DMS 273 (cell line): ENCODE measurements around the gene FUT3.
"Not testable (repeated sequence)": the region's sequence is repeated elsewhere in the genome, so short reads cannot be mapped to it uniquely, and the experiment has no call there.

Source experiments
- DNase-seq: peaks from one replicate; lab custom pipeline; 2025; ENCODE audit not compliant: unreplicated experiment; lab: John Stamatoyannopoulos, UW

Gene FUT3

GRCh38 chr19:5850189-5850588 is 1.1 kb downstream of the FUT3 start:
- DNase-seq = no peak

GRCh38 chr19:5848621-5849020 is 2.6 kb downstream of the FUT3 start:
- DNase-seq = not testable (repeated sequence)

DNA sequence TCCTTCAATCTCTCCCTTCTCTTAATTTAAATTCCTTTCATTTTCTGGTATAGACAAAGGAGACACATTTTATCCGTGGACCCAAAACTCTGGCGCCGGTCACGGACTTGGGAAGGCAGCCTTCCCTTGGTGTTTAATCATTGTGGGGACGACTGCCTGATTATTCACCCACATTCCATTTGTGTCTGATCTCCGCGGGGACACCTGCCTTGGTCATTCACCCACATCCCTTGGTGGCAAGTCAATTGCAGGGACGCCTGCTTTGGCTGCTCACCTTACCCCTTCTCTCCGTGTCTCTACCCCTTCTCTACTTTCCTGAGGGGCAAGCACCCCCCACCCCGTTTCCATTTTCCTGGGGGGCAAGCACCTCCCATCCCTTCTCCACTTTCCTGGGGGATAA is 3.4 kb downstream of the FUT3 start:
- DNase-seq = not testable (repeated sequence)

DNA sequence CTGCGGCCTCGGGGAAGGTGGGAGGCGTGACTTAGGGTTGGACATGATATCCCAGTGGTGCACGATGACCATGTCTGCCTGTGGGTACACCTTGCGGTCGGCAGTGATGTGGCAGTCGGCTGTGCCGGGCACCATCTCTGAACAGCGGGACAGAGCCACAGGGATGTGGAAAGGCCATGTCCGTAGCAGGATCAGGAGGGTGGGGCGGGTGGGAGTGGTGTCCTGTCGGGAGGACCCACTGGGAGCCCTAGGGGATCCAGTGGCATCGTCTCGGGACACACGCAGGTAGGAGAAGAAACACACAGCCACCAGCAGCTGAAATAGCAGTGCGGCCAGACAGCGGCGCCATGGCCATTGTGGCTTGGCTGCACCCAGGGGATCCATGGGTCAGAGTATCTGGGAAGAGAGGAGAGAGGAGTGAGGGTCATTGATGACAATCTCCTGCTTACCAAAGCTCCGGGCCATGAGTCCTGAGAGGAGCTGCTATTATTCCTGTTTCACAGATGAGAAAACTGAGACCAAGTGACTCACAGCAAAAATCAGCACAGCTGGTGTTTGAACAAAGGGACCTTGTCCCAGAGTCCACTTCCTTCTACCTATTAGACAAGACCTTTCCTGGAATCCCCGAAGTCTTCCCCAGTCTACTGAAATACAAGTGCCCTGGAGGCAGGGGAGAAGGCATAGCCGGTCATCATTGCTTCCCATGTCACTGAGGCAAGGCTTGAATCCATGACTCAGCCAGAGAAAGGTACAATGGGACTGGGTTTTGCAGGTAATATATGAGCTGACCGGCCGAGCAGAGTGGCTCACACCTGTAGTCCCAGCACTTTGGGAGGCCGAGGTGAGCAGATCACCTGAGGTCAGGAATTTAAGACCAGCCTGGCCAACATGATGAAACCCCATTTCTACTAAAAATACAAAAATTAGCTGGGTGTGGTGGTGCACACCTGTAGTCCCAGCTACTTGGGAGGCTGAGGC is 6.5 kb downstream of the FUT3 start:
- no peak for DNase-seq

DNA sequence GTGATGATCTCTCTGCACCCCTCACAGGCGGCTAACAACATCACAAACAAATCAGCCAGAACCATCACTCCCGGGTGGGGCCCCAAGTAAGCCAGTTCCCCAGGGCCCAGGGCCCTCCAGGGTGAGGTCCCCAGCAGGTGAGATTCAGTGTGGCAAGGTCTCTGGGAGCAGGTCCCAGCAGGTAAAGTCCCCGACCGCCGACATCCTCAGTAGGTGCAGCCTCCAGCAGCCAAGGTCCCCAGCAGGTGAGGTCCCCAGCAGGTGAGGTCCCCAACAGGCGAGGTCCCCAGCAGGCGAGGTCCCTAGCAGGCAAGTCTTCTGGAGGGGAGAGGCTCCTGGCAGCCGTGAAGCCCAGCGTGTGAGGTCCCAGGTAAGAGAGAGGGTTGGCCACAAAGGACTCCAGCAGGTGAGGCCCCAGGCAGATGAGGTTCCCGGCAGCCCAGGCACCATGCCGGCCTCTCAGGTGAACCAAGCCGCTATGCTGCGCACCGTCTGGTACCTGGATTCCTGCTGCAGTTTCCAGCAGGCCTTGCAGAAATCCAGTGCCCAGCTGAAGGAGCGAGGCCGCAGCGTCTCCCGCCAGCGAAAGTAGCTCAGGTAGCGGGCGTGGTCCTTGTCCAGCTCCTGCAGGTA is 7.8 kb downstream of the FUT3 start:
- DNase-seq = no peak

DNA sequence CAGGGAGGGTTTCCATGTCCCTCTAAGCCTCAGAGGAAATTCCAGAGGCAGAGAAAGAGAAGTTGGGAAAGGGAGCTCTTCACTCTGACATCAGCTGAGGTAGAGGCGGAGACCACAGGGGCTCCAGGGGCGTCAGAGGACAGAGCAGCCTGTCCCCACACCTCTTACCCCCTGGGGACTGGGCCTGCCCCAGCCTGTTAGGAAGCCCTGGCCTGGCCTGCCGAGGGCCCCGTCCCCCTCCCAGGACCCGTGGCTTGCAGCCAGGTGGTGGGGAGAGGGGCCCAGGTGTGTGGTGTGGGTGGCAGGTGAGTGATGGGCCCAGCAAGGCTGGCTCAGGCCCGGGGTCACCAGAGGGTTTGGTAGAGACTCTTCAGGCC is 9.5 kb downstream of the FUT3 start:
- not testable (repeated sequence) for DNase-seq

GRCh38 chr19:5839065-5840017 is 11.9 kb downstream of the FUT3 start, which contains the start of gene FUT6:
TSS of gene FUT6 (minus strand) at chr19:5839702. CDS start at chr19:5832567, 7,135 bp downstream.
- no peak for DNase-seq

- DNase-seq = no peak
Measured at GRCh38 chr19:5838353-5839064, 12.7 kb downstream of the FUT3 start.

DNA sequence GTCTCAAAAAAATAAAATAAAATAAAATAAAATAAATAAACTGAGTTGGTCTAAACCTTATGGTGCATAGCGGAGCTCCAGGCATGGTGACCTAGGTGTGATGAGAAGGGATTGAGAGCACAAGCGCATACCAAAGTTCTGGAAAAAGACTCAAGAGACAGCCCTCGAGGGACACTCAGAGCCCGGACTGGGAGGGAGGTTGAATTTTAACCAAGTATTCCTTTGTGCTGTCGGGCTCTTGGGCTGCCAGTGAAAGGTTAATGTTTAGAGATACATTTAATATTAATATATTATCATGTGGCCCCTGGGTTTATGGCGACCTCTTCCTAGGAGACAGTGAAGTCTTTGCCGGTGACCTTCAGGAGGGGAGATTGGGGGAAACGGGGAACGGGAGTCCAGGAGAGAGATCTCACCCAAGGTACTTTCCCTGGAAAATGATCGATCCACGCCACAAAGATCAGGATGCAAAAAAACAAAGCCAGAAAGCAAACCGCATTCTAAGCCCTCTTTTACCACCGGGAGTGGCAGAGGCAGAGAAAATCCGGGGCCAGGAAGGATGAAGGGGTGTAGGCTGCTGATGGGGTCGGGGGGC is 13.4 kb downstream of the FUT3 start:
- no peak for DNase-seq

DNA sequence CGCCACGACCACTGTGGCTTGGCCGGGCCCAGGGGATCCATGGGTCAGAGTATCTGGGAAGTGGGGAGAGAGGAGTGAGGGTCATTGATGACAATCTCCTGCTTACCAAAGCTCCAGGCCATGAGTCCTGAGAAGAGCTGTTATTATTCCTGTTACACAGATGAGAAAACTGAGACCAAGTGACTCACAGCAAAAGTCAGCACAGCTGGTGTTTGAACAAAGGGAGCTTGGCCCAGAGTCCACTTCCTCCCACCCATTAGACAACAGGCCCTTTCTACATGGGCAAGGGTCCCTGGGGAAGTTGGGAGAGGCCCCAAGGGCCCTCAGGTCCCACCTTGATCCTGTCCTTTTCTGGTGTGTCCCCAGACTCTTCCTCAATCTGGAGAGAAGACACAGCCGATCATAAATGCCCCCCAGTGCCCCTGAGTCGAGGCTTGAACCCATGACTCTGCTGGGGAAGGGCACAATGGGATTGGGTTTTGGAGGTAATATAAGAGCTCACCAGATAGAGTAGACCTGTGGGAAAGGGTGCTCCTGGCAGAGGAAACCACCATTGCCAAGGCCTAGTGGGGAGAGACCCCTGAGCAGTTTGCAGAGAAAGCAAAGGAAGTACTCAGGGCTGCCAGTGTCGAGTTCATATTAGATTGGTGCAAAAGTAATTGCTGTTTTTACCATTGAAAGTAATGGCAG is 18.6 kb downstream of the FUT3 start:
- DNase-seq = no peak

- DNase-seq = no peak
Measured at GRCh38 chr19:5832061-5832460, 19.2 kb downstream of the FUT3 start.

GRCh38 chr19:5831159-5831558 is 20.1 kb downstream of the FUT3 start:
- no peak for DNase-seq

DNA sequence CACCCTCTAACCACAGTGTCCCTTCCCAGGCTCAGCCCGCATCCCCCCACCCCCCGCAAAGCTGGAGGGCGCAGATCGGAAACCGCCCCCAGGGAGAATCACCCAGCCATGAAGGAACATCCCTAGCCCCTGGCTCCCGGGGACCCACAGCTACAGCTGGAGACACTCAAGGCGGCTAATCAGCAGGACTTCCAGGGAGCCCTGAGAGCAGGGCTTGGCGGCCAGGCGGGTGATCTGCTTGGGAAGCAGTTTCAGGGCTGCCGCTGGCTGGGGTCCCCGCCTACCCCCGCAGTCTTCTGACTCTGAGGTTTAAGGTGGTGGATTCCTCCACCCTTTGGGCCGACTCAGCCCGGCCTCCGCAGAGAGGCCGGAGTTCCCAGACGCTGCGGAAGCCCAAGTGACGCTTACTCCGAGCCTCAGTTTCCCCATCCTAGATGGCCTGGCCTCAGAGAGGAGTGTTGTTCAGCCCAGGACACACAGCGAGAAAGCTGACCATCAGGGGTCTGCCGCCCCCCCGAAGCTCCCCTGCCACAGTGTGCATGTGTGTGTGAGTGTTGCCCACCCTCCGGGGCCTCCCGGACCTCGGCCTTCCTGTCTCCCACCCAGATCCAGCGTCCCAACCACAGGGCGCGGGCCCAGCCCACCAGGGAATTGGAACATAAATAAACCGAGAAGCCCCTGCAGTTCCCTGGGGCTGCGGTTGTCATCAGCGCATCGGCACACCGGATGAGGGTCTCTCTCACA is 21.5 kb downstream of the FUT3 start:
- no peak for DNase-seq

- DNase-seq = peak; percentile 80
Measured at GRCh38 chr19:5828661-5829566, 22.3 kb downstream of the FUT3 start.

- DNase-seq = peak; percentile 99
Measured at GRCh38 chr19:5827891-5828660, 23.2 kb downstream of the FUT3 start.

DNA sequence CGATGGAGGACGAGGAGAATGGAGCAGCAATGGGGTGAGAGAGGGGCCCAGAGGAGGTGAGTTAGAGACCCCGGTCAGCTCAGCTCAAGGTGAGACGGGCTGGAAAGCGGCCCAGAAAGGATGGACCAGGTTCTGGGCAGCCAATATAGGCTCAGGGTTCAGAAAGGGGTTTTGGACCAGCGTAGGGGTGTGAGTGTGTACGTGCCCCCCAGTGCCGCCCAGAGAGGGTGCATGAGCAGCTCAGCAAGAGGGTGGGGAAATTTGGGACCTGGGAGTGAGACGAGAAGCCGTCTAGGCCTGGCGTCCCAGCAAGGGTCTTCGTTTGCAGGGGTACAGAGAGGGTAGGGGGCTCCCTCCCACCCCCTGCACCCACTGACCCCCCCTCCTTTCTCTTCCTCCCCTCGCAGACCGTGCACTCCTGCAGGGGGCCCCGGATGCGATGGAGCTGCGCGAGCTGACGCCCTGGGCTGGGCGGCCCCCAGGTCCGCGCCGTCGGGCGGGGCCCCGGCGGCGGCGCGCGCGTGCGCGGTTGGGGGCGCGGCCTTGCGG is 23.8 kb downstream of the FUT3 start:
- no peak for DNase-seq
